BE2C (cell line): Measurements from ENCODE around the gene EFCAB11.

Source experiments
- DNase-seq: peaks from one replicate; pipeline ENCODE4 v3.0.0-alpha.2; 2020
- H3K27me3 ChIP-seq: fragments of 250-450 bp; sonication (Bioruptor Pico); 2 replicates; pipeline ENCODE4 v1.5.1; 2020; ENCODE audit warnings: mild to moderate bottlenecking
- H3K36me3 ChIP-seq: fragments of 250-450 bp; sonication (Bioruptor Pico); 2 replicates; pipeline ENCODE4 v1.5.1; 2020; ENCODE audit warnings: mild to moderate bottlenecking
- H3K4me1 ChIP-seq: fragments of 250-450 bp; sonication (Bioruptor Pico); 2 replicates; pipeline ENCODE4 v1.5.1; 2020
- H3K4me3 ChIP-seq: 2 replicates; pipeline ENCODE4 v1.5.1; 2011; ENCODE audit warnings: low read depth, low read length
- H3K9me3 ChIP-seq: fragments of 250-450 bp; sonication (Bioruptor Pico); 2 replicates; pipeline ENCODE4 v1.5.1; 2020
- TF ChIP-seq, protein P1 (sequence below): IDR thresholded peaks from 2 replicates; pipeline ENCODE4 v1.5.1; 2012; ENCODE audit warnings: mild to moderate bottlenecking, low read depth, low read length

The EFCAB11 gene

DNA sequence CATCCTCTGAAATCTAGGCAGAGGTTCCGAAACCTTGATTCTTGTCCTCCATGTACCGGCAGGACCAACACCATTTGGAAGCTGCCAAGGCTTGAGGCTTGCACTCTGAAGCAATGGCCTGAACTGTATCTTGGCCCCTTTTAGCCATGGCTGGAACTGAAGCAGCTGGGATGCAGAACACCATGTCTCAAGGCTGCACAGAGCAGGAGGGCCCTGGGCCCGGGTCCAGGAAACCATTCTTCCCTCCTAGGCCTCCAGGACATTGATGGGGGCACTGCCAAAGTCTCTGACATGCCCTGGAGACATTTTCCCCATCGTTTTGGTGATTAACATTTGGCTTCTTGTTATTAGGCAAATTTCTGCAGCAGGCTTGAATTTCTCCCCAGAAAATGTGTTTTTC lies 198.7 kb downstream of the EFCAB11 start:
- no peaks in the 10 kb centered on the region for H3K27me3 ChIP-seq
- no peak overlapping the region for H3K4me3 ChIP-seq
- TF ChIP-seq, protein P1, sequence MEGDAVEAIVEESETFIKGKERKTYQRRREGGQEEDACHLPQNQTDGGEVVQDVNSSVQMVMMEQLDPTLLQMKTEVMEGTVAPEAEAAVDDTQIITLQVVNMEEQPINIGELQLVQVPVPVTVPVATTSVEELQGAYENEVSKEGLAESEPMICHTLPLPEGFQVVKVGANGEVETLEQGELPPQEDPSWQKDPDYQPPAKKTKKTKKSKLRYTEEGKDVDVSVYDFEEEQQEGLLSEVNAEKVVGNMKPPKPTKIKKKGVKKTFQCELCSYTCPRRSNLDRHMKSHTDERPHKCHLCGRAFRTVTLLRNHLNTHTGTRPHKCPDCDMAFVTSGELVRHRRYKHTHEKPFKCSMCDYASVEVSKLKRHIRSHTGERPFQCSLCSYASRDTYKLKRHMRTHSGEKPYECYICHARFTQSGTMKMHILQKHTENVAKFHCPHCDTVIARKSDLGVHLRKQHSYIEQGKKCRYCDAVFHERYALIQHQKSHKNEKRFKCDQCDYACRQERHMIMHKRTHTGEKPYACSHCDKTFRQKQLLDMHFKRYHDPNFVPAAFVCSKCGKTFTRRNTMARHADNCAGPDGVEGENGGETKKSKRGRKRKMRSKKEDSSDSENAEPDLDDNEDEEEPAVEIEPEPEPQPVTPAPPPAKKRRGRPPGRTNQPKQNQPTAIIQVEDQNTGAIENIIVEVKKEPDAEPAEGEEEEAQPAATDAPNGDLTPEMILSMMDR = no peak
- DNase-seq = no peak
- H3K9me3 ChIP-seq = no peaks in the 10 kb centered on the region
- H3K4me1 ChIP-seq = peaks cover 4% of the 10 kb centered on the region
- no peaks in the 10 kb centered on the region for H3K36me3 ChIP-seq

DNA sequence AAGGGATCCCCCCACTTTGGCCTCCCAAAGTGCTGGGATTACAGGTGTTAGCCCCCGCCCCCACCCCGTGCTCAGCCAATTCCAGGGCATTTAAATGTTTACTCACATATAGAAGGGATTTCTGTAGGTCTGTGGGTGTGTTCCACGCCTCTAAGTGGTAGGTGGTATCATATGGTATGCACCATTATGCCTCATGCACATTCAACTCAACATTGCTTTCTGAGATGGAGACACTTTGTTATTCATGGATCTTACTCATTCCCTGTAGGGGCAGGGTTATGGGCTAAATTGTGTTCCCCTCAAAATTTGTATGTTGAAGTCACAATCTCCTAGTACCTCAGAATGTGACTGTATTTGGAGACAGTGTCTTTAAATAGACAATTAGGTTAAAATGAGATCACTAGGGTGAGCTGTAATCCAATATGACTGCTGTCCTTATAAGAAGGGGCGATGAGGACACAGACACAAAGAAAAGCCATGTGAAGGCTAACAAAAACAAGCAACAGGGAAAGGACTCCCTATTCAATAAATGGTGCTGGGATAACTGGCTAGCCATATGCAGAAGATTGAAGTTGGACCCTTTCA lies 200.6 kb downstream of the EFCAB11 start:
- Histone ChIP-seq H3K36me3 (no peaks in the 10 kb centered on the region), H3K4me3 (no peak overlapping the region), H3K9me3 (no peaks in the 10 kb centered on the region), H3K27me3 (no peaks in the 10 kb centered on the region), H3K4me1 (peaks cover 3% of the 10 kb centered on the region)
- DNase-seq = no peak
- TF ChIP-seq, protein P1 = no peak

DNA sequence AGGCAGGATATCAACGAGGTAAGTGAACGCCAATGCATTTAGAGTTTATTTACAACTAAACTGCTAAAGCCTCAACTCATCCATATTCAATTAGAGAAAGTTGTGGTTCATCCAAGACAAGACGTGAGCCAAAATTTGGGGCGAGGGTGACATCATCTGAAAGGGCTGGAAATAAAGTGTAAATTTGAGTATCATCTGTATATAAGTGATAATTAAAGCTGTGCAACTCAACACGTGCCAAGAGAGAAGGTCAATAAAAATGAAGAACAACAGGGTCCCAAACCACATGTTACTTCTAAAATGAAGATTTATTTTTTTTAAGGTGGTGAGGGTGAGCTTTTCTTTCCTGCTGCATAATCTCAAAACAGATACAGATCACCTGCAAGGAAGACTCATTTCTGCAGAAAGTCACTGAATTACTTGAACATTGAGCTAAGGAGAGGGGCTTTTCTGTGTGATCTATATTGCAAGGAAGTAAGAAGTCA lies 203.6 kb downstream of the EFCAB11 start:
- Histone ChIP-seq H3K9me3 (no peaks in the 10 kb centered on the region), H3K4me3 (no peak overlapping the region), H3K36me3 (no peaks in the 10 kb centered on the region), H3K4me1 (peaks cover 3% of the 10 kb centered on the region; the same call in 1 of the 2 replicates), H3K27me3 (no peaks in the 10 kb centered on the region)
- TF ChIP-seq, protein P1 = no peak
- DNase-seq = no peak

DNA sequence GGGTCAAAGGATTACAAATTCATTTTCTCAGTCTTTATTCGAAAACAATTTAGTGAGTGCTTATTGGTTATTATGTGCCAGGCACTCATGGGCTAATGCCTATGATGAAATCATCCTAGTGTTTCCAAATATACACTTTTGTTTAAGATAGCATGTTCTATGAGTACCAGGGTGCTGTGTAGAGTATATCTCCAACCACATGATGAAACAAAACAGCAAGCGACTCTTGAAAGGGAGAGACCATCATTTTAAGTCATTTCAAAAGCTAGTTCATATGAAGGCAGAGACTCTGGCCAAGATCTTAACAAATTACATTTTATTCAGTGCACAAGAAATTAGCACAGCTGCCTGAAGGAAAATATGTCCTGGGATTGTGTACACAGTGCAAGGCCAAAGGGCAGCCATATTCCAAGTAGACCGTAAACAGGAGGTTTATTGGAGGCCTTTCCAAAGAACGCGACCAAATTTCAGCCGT lies 204.2 kb downstream of the EFCAB11 start:
- Histone ChIP-seq H3K9me3 (no peaks in the 10 kb centered on the region), H3K36me3 (no peaks in the 10 kb centered on the region), H3K4me1 (peaks cover 3% of the 10 kb centered on the region; the same call in 1 of the 2 replicates), H3K27me3 (no peaks in the 10 kb centered on the region), H3K4me3 (no peak overlapping the region)
- TF ChIP-seq, protein P1 = no peak
- DNase-seq = no peak

DNA sequence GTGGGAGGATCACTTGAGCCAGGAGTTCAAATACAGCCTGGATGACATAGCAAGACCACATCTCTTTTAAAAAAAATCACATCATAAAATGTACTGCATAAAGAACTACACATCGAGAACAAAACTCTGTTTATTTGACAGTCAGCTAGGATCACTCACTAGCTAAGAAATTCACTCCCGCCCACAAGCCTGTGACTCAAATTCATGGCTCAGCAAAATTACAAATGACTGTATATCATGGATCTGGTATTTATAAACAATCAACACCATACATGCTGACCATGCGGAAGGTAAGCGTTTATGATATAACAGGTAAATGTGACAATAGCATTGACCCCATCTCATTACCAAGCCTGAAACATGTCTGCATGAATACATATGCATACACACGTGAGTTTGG lies 206.5 kb downstream of the EFCAB11 start:
- TF ChIP-seq, protein P1 = no peak
- no peaks in the 10 kb centered on the region for H3K36me3 ChIP-seq
- peaks cover 3% of the 10 kb centered on the region; the same call in 1 of the 2 replicates for H3K4me1 ChIP-seq
- no peaks in the 10 kb centered on the region for H3K9me3 ChIP-seq
- DNase-seq = no peak
- no peak overlapping the region for H3K4me3 ChIP-seq
- H3K27me3 ChIP-seq = no peaks in the 10 kb centered on the region

DNA sequence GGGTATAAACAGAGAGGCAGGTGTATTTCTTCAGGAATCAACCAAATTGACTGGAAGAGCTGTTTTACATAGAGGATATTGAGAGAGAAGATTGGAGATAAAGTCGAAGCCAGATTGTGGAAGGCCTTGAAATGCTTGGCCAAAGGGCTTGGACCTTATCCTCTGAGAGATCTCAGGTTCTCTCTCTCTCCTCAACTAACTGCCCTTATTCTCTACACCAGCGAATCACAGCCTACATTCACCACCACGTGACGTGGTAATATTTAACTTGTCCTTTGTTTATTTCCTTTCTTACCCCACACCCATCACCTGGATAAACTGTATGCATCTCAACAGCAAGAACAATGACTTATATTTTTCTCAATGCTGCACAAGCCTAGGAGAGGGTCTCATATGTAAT lies 207.4 kb downstream of the EFCAB11 start:
- Histone ChIP-seq H3K36me3 (no peaks in the 10 kb centered on the region), H3K27me3 (no peaks in the 10 kb centered on the region), H3K9me3 (no peaks in the 10 kb centered on the region), H3K4me3 (no peak overlapping the region), H3K4me1 (peaks cover 3% of the 10 kb centered on the region; the same call in 1 of the 2 replicates)
- no peak for DNase-seq
- TF ChIP-seq, protein P1 = no peak
